GM19351 (cell line): ENCODE data around the gene BDKRB2.
"Not testable (repeated sequence)": the region's sequence is repeated elsewhere in the genome, so short reads cannot be mapped to it uniquely, and the experiment has no call there.

Experiments used
- ATAC-seq: cut with Tn5 transposase; IDR thresholded peaks from one replicate; pipeline ENCODE4 v1.9.1; 2021; ENCODE audit warnings: mild to moderate bottlenecking, moderate library complexity; ENCODE audit not compliant: unreplicated experiment

BDKRB2 gene

GRCh38 chr14:96221841-96222240 lies 17.2 kb downstream of the BDKRB2 start:
- no peak for ATAC-seq

DNA sequence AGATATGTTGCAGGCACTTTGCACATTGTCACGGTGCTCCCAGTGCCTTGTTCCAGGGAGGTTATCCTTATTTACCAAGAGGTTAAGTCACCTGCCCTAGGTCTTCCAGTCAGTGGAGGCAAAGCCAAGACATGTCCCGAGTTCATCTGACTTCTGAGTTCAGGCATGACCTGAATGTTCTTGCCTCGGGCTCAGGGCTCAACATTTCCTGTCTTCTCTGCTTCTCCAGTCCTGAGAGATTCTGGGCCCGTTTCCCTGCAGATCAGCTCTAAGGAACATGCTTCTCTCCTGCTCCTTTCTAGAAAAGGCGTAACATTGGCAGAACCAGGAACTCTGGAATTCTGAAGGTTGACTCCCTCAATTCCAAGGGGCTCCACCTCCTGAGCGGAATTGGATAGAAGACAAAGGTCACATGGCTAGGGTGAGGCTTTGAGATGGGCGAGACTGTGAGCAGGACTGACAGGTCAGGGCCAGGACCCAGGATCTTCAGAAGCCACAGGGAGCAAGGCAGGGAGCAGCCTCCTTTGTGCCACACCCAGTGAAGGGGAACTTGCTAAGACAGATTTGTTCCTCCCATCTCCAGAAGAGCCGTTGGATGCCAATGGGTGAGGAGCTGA lies 19.9 kb downstream of the BDKRB2 start:
- no peak for ATAC-seq

- no peak for ATAC-seq
Measured at GRCh38 chr14:96225213-96225612, 20.6 kb downstream of the BDKRB2 start.

GRCh38 chr14:96225745-96226151 lies 21.1 kb downstream of the BDKRB2 start:
- no peak for ATAC-seq

DNA sequence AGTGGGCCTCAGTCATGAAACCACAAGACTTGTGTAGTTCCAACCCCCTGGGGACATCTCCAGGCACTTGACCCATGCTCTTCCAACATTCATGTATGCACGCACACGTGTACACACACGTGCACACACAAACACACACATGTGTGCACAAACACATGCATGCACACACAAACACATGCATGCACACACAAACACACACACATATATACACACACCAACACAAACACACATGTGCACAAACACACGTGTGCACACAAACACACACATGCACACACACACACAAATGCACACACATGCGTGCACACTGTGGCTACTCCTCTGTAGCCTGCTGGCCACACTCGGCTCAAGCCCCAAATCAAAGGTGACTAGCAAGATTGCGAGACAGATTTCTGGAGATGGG lies 22.8 kb downstream of the BDKRB2 start:
- ATAC-seq: no peak

- no peak for ATAC-seq
Measured at GRCh38 chr14:96229315-96229714, 24.7 kb downstream of the BDKRB2 start.

- no peak for ATAC-seq
Measured at GRCh38 chr14:96231056-96231455, 26.4 kb downstream of the BDKRB2 start.

DNA sequence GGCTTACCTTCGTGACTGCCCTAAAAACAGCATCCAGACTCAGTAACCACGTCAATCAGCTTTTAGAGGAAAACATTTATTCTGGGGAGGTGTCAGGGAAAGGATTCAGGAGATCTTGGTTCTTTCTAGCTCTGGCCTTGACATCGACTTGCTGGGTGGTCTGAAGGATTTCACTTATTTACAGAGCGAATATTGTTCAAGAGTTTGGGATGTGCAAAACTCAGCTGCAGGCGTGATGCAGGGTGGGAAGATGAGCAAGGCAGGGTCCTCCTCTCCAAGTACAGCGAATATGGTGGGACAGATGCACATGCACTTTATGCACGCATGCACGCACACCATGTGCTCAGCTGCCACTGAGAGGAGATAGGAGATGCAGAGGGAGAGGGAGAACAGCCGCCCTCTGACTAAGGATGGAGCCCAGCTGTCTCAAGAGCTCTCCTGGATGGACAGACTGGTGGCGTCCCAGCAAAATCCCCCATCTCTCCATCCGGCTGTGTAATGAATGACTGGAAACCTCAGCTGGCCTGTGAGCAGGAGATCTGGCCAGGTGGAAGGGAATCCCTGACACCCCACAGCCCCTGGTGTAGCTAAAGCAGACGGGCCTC lies 27.0 kb downstream of the BDKRB2 start:
- ATAC-seq: no peak

DNA sequence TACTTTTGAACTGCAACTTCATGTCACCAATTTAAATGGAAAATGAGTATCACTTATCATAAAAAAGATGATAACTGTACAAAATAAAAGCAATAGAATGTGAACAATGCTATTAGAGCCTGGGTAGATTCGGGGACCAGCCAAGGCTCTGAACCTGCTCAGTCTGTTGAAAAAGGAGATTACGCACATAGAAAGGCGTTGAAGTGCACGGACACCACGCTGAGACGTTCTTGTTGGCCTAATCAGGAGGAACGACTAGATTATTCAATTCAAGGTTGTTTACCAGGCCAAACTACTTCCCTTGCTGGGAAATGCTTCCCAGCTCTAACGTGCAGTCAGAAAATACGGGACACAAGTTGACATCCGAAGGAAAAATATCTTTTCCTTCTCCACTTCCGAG lies 27.9 kb downstream of the BDKRB2 start:
- ATAC-seq: no peak

DNA sequence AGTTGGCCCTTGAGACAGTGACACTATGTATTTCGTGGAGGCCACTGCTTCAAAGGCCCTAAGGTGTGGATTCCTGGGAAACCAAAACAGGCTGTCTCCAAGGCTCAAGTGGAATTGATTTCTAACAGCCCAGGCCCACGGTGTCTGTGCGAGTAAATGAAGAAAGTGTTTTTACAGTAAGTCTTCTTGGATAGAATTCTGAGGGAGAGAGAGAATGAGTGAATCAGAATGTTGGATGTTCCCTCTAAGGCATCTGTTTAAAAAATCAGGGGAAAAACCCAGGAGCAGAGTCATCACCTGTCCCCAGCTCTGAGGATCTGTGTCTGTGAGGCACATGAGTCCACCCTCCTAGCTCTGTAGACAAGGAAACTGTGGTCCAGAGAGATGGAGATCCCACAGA lies 29.0 kb downstream of the BDKRB2 start:
- ATAC-seq: no peak

DNA sequence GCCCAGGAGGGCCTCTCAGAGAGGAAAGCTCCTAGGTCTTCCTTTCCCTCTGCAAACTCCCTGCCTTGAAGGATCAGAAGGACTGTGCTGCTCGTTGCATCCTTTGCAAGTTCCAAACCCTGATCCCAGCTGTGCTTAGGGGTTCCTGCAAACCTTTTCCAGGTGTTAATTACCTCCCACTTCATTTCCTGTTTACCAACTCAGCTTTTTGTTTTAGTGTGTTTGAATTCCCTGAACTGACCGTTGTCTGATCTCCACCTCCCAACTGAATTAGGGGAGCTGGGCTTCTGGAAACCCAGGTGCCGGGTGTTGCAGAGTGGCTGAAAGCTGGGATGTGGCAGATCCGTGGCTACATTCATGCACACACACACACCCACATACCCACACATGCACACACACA lies 30.8 kb downstream of the BDKRB2 start:
- ATAC-seq: no peak

GRCh38 chr14:96237641-96238040 lies 33.0 kb downstream of the BDKRB2 start:
- no peak for ATAC-seq

DNA sequence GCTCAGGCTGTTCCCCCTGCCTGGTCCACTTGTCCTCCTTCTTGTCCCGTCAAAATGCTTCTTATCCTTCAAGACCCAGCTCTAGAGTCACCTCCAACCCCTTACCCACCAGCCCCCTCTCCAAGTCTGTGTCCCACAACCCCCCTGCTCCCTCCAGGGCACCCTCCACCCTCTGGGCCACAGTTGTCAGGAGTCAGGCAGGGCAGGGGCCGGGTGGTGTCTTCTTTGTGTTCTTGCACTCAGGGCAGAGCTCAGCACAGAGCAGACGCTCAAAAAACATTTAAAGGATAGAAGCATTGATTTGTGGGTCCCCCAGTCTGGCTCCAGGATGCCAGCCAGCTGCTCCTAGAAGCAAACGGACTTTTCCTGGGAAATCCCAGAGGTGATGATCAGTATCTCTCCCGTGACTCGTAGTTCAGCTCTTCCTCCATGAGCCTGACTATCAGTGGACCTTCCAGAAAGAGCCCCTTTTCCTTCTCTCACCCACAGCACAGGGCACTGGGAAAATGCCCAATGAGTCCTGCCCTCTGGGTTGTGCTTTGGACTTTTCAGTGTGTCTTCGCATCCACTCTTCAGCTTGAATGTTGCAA lies 34.1 kb downstream of the BDKRB2 start:
- no peak for ATAC-seq

DNA sequence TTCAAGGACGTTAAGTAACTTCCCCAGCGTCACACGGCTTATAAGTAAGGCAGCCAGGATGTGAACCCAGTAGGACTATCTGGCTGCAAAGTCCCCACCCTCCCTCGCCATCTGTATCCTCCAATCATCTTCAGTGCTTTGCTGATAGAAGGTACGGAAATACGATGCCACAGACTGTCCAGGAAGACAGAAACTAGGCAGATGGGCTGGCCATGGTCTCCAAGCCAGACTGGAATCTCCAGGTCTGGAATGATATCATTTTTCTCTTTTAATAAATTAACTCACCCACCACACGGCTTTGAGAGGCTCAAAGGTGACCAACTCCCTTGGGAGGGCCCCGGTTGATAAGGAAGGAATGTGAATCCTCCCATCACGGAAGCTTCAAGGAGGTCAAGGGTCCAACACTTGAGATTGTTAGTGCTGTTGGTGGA lies 35.1 kb downstream of the BDKRB2 start:
- no peak for ATAC-seq

DNA sequence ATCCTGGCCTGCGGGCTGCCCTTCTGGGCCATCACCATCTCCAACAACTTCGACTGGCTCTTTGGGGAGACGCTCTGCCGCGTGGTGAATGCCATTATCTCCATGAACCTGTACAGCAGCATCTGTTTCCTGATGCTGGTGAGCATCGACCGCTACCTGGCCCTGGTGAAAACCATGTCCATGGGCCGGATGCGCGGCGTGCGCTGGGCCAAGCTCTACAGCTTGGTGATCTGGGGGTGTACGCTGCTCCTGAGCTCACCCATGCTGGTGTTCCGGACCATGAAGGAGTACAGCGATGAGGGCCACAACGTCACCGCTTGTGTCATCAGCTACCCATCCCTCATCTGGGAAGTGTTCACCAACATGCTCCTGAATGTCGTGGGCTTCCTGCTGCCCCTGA lies 36.0 kb downstream of the BDKRB2 start:
- ATAC-seq: no peak

- no peak for ATAC-seq
Measured at GRCh38 chr14:96242126-96242525, 37.5 kb downstream of the BDKRB2 start.

GRCh38 chr14:96243785-96244184 lies 39.1 kb downstream of the BDKRB2 start:
- no peak for ATAC-seq

DNA sequence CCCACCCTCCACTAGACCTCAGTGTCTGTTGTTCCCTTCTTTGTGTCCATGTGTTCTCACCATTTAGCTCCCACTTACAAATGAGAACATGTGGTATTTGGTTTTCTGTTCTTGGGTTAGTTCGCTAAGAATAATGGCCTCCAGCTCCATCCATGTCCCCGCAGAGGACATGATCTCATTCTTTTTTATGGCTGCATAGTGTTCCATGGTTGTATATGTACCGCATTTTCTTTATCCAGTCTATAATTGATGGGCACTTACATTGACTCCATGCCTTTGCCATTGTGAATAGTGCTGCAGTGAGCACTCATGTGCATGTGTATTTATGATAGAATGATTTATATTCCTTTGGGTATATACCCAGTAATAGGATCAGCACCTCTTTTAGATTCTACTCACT lies 40.4 kb downstream of the BDKRB2 start:
- not testable (repeated sequence) for ATAC-seq

GRCh38 chr14:96245710-96246538 lies 41.3 kb downstream of the BDKRB2 start:
- ATAC-seq: no peak

DNA sequence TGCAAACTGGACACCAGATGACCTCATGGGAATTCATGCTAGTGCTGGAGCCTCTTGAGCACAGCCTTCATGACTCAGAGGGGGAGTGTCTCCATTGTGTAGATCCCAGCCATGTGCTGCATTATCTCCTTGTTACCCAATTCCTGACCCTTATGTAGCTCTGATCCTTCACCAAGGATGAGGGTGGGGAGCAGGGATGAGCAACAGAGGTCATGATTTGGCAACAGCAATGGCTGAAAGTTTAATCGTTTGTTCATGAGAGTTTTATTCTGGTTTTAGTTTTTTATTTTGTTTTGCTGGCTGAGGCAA lies 41.9 kb downstream of the BDKRB2 start:
- ATAC-seq: no peak

- no peak for ATAC-seq
Measured at GRCh38 chr14:96247031-96247430, 42.4 kb downstream of the BDKRB2 start.

GRCh38 chr14:96249029-96249428 lies 44.4 kb downstream of the BDKRB2 start:
- ATAC-seq: no peak
